ENCODE data around the gene LINC01488.

LINC01488 gene

DNA sequence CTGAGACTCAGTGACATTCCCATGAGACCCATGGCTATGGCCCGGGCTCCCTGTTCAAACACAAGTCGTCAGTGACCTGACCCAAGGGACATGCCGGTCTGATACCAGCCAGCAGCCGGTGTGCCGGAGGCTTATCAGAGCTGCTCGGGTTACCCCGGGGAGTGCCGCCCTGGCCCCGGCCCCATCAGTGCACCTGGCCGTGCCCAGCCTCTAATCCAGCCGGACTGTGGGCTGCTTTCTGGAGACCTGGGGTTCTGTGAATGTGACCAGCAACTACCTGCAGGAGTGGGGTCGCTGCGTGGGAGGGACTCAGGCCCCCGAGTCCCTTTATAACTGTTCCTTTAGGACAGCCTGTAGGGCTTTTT is 52.7 kb downstream of the LINC01488 start:
- DNase-seq, result no peak

DNA sequence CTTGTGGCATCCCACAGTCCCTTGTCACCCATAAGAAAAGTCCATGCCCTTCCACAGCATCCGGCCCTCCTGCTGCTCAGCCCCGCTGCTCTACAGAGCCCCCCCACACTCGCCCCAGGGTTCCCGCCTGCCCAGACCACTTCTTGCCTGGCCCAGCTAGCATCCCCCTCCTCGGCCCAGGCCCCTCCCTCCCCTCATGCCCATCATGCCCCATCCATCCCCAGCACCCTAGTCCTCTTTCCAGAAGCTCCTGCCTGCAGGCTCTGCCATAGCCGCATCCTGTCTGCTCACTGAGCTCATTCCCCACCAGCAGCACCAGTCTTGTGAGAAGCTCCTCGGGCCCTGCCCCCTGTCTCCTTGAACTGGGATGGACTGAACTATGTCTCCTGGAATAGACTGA is 54.4 kb downstream of the LINC01488 start:
- no peak for DNase-seq

DNA sequence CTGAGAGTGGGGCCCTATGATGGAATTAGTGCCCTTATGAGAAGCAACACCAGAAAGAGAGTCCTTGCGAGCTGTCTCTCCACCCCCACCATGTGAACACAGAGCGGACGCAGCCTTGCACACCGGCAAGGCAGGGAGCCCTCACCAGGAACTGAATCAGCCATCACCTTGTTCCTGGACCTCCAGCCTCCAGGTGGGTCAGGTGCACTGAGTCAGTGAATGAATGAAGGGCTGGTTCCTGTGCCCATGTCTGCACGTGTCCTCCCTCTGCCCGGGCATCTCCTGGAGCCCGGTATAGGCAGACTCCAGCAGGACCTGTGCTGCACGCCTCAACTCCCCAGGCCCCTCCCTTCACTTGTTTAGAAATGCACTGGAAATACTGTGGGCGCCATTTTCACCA is 54.9 kb downstream of the LINC01488 start:
- no peak for DNase-seq

DNA sequence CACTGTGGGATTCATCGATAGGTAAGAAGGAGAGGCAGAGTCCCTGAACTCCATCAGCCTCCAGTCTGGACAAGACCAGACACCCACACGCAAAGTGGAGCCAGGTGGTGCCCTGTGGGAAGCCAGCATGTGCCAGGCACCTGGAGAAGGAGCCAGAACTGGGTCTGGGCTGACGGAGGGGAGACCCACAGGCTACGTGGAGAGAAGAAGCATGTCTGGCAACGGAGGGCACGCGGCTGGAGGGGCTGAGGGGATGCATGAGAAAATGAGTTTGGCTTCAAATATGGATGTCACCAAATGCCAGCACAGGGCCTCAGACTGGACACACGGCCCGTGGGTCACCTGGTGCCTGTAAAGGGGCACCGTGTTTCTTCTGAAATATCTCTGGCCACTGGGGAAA is 55.7 kb downstream of the LINC01488 start:
- no peak for DNase-seq

DNA sequence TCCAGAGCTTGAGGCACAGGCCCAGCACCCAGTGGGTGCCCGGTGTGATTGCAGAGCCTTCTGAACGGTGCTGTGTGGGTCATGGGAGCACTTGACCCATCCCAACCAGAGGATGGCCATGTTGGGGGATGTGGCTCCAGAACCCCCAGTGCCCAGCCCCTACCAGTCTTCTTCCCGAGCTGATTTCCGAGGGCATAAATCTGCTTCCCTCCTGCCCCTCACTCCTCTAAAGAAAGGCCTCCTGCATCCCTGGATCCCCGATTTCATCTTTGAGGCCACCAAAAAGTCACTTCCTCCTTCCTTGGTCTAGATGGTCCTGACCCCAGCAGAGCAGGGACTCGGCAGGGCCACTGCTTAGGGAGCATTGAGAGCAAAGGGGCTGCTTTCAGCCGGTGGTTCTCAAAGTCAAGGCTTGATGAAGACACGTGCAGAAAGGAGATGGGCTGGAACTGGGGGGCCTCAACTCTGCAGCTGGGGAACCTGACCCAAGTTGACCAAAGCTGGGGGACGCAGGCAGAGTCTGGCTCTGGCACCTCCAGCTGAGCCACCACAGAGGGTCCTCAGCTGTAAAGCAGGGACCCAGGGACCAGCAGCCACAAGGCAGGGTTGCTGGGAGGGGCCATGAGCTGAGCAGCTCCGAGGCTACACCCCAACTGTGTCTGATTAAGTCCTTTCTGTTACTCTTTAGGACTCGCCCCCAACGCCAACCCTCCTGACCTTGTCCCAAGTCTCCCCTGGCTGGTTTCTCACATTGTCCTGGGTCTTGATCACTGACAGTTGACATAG is 56.6 kb downstream of the LINC01488 start:
- no peak for DNase-seq

DNA sequence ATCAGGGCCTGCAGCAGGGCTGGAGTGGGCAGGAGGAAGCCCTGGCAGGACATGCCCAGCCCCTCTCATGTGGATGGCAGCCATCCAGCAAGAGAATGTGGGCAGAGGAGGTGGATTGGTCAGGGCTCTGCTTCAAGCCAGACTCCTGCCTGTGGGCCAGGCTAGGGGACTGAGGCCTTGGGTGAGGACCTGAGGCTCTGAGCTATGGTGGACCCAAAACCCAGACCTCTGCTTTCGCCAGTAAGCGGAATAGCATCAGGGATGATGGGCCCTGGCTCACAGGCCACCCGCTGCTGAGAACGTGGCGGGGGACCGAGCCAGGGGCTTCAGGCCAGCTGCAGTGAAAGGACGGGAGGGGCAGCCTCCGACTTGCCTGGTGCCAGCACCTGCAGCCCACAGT is 57.4 kb downstream of the LINC01488 start:
- no peak for DNase-seq

DNA sequence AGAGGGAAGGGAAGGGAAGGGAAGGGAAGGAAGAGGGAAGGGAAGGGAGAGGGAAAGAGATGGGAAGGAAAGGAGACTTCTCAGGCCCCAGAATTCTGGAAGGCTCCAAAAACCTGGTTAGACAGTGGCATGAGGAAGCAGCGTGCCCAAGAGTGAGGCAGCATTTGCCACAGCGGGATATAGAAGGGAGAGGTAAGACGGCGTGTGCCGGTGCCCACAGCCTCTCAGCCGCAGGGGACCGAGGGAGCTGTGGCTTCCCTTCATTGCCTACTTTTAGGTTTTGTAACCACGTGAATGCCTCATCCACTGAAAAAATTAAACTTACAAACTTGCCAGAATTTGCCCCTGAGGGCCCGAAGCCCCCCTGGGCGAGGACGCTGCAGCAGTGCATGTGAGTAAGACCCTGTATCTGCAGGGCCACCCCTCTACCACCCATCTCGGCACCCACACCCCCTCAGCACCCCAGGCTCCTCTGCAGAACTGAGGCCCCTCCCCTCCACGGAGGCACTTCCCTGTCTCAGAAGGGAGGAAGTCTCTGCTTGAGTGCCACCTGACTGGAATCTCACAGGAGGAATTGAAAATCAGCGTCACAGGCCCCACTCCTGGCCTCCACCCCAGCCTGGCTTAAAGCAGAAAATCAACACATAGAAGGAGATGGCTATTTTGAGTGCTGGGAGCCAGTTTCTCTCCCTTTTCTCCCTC is 58.1 kb downstream of the LINC01488 start:
- no peak for DNase-seq

DNA sequence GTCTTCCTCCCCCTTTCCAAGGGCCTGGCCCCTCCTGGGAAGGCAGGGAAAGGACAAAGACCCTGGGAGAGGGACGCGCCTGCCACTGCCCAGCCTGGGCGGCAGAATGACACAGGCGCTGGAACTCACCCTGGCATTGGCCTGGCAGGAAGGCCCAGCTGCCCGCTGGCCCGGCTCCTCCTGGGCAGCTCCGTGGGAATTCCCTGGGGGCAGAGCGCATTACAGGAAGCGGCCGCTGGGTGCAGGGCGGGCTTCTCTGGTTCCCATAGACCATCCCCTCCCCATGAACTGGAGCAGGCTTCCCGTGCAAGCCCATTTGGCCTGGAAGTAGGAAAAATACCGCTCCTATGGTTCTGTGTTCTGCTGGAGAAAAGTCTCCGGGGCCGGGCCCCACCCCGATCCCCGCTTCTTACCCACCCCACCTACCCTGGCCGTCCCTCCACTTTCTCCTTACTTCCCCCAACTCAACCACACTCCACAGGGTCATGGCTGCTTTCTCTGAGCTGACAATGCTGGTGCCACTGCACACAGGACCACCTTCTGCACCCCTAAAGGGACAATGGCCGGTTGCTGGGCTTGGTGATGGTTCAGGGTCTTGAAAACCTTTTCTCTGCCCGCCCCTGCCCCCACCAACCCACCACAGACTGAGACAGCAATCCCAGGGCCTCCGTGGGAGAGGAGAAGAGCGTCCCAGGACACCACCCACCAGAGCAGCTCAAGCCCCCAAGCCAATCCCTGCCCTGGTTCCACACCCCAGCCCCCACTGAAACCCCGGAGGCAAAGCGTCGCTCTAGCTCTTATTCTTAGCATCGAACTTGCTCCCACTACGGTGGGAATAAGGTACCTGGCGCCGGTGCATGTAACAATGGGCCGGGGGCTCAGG is 58.9 kb downstream of the LINC01488 start:
- DNase-seq, result no peak

DNA sequence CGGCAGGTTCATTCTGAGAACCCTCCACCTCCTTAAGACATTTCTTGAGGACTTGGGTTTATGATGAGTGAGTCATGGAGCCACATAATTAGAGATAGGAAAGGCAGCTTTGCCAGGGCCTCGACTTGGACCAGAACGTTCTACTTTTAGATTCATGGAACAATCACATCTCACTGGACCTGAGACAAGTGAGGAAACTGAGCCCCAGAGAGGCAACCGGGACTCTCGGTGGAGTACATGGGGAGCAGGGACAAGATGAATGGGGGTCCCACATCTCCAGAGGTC is 59.5 kb downstream of the LINC01488 start:
- DNase-seq, result no peak

DNA sequence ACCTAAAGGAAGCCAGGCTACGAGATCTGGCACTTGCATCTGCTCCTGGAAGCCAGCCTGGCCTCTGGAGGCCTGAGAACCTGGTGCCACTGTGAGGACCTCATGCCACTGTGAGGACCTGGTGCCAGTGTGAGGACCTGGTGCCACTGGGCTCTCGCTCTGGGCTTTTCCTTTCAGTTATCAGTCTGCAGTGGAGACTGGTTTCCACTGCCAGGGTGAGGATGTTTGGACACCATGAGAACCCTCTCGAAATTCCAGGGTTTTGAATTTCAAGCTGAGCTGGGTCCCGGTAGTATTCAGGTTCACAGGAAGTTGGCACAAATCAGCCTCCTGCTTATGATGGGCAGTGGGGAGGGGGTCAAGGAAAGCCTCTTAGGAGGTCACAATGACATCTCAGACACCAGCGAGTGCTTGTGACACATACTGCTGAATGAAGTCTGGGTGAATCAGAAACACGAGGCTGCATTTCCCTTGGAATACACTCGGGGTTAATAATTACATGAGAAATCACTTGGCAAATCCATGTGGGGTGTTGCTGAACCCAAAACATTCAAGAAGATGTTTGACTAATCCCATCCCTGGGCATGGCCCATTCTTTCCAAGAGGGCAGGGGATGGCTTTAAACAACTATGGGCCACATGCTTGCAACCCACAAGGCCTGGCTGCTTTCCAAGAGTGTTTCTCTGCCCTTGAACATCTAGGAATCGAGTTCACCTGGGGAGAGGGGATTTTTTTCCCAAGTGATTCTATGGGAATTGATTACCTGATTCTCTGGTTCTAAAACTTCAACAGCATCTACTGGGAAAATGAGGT is 60.2 kb downstream of the LINC01488 start:
- DNase-seq, result no peak

DNA sequence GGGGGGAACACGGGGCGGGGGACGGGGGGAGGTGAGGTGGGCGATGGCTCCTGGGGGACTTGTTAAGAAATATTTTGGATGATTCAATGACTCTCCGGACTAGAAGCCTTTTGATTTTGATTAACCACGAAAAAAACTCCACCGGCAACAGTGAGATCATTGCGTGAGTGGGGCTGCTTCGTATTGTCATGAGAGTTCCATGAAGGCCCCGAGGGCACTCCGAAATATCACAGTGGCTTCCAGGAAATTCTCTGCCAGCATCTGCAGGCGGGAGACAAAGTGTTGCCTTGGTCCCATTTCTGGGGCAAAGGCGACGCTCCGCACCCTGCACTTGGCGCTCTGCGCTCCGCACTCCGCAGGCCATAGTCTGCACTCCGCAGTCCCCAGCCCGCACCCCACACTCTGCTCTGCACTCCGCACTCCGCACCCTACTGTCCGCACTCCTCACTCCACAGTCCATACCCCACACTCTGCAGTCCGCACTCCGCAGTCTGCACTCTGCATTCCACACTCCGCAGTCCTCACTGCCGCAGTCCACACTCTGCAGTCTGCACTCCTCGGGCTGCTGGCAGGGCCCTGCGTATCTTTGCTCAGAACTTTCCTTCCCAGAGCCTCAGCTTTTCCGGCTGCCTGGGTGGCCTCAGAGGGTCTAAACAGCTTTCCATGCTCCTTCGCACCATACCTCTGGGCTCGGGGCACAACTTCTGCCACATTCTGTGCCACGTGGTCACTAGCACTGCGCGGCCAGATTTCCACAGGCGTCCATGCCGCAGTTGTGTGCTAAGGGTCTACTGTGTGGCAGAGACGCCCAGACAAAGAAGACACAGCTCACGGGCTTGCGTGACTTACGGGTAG is 61.1 kb downstream of the LINC01488 start:
- DNase-seq, result no peak

Data from NCI-H446 (cell line).